Breast epithelium (tissue), 4 donors: Measurements from ENCODE around the gene CRYBG3. TPM values are rescaled to one million over a fixed set of nuclear protein-coding genes. Genes with fewer than 3 reads are reported as not detected.

Source experiments
- DNase-seq, 2 donors: peaks; one replicate each; pipeline ENCODE4 v3.0.0-alpha.2; 2019; ENCODE audit warnings: low spot score in 2 of 2
- H3K27ac ChIP-seq, 2 donors: fragments of 200-600 bp; sonication (generic) in 1 of 2; one replicate each; pipeline ENCODE4 v1.5.1; 2016 to 2019; ENCODE audit warnings: mild to moderate bottlenecking in 1 of 2
- H3K27me3 ChIP-seq, 2 donors: fragments of 200-600 bp; sonication (generic) in 1 of 2; one replicate each; pipeline versions ENCODE4 v1.5.1 to v1.6.0; 2017 to 2019; ENCODE audit warnings: control low read depth in 1 of 2, mild to moderate bottlenecking in 1 of 2
- H3K36me3 ChIP-seq: fragments of 200-600 bp; one replicate; pipeline ENCODE4 v1.5.1; 2019
- H3K4me1 ChIP-seq, 2 donors: fragments of 200-600 bp; sonication (generic); one replicate each; pipeline ENCODE4 v1.5.1; 2016 to 2019; ENCODE audit warnings: control low read depth in 1 of 2
- H3K4me3 ChIP-seq, 3 donors: fragments of 200-600 bp; sonication (generic); 1 replicate in 2 of 3; 2 replicates in 1 of 3; pipeline ENCODE4 v1.5.1; 2016 to 2019; ENCODE audit warnings: mild to moderate bottlenecking in 3 of 3, moderate library complexity in 2 of 3
- H3K9me3 ChIP-seq, 2 donors: fragments of 200-600 bp; sonication (generic) in 1 of 2; one replicate each; pipeline ENCODE4 v1.5.1; 2016 to 2019; ENCODE audit warnings: control low read depth in 1 of 2
- CTCF ChIP-seq, 3 donors: fragments of 450-650 bp; IDR thresholded peaks; one replicate each; pipeline ENCODE4 v1.5.1; 2016 to 2017; ENCODE audit warnings: antibody characterized with exemption in 3 of 3, mild to moderate bottlenecking in 3 of 3, moderate library complexity in 3 of 3
- POLR2A ChIP-seq: fragments of 450-650 bp; IDR thresholded peaks from one replicate; pipeline ENCODE4 v1.6.1; 2016; ENCODE audit warnings: antibody characterized with exemption, mild to moderate bottlenecking, moderate library complexity
- POLR2AphosphoS5 ChIP-seq, 3 donors: sonication (generic); formaldehyde crosslinking; IDR thresholded peaks; one replicate each; pipeline ENCODE4 v1.6.1; 2017; ENCODE audit warnings: antibody characterized with exemption in 3 of 3
- intact Hi-C: fragments of 100-400 bp; cut with DNase I; formaldehyde crosslinking; loops from one replicate; pipeline ENCODE4 v1.15.1; 2023; ENCODE audit warnings: low total_unique reads
- total RNA-seq, 3 donors: library from RNA; depleted of rRNA; stranded (reverse); fragments of >200 nt; gene quantifications; one replicate each; pipeline ENCODE4 v1.1.0, GENCODE V29; 2016

CRYBG3 gene
- total RNA-seq, 3 donors from 2014 or later, result 25.5 to 37.9 (median 28.5) TPM

- Histone ChIP-seq H3K4me3 (no peak overlapping the region), H3K36me3 (no peaks in the 10 kb centered on the region), H3K27me3 (no peaks in the 10 kb centered on the region), H3K9me3 (no peaks in the 10 kb centered on the region), H3K27ac (no peak overlapping the region), H3K4me1 (no peaks in the 10 kb centered on the region)
- intact Hi-C loops, result no loop called here
- DNase-seq, result no peak
- TF ChIP-seq POLR2AphosphoS5 (IDR thresholded peaks at IDR 0.05) (no peak), POLR2A (no peak)
Measured at GRCh38 chr3:97993526-97993925, 171.7 kb downstream of the CRYBG3 start.

DNA sequence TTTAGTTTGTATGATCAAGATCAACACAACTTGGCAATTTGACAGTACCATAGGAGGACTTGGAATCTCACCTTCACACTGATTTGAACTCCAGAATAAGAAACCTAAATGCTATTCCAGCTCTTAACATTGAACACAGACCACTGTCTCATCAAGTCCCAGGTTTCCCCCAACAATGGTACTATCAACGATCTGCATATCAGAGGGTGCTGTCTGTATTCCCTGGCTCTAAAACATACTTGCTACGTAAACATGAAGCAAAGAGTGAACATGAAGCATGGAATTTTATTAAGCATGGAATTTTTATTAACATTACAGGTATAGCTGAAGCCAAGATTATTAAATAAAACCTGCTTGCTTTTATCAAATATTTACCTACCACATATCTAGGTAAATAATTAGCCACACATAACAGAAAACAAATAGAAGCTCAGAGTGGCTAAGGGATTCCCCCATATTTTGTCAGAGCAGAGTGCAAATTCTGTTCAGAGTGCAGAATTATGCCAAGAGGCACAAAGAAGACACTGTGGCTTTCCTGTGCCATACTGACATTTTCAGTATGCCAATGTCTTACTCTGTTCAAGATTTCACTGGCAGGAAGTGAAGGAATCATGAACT is 172.6 kb downstream of the CRYBG3 start:
- Histone ChIP-seq H3K27me3 (no peaks in the 10 kb centered on the region), H3K9me3 (no peaks in the 10 kb centered on the region), H3K36me3 (no peaks in the 10 kb centered on the region), H3K4me3 (no peak overlapping the region), H3K27ac (no peak overlapping the region), H3K4me1 (no peaks in the 10 kb centered on the region)
- DNase-seq, result no peak
- TF ChIP-seq CTCF (IDR thresholded peaks at IDR 0.05) (no peak), POLR2AphosphoS5 (IDR thresholded peaks at IDR 0.05) (no peak), POLR2A (no peak)
- intact Hi-C loops, result no loop called here

Other genes starting within 250 kb of the CRYBG3 start
- gene ARL6, start 57.3 kb upstream of the CRYBG3 start, total RNA-seq, result 1 to 10 TPM; 5.4 to 9.5 (median 9.2) TPM
- gene RIOX2, start 150.4 kb downstream of the CRYBG3 start, total RNA-seq, result 10 to 100 TPM; 22.9 to 32.4 (median 28.5) TPM
- not detected for gene GABRR3, start 213.3 kb downstream of the CRYBG3 start, total RNA-seq